T-helper 2 cell (primary cell): ENCODE data around the gene CHP2.
"Not testable (repeated sequence)": the region's sequence is repeated elsewhere in the genome, so short reads cannot be mapped to it uniquely, and the experiment has no call there.

ENCODE experiments used
- DNase-seq, 5 experiments: peaks; one replicate each; pipeline versions ENCODE4 v3.0.0 to v3.0.0-alpha.2; 2012 to 2022

Gene CHP2

DNA sequence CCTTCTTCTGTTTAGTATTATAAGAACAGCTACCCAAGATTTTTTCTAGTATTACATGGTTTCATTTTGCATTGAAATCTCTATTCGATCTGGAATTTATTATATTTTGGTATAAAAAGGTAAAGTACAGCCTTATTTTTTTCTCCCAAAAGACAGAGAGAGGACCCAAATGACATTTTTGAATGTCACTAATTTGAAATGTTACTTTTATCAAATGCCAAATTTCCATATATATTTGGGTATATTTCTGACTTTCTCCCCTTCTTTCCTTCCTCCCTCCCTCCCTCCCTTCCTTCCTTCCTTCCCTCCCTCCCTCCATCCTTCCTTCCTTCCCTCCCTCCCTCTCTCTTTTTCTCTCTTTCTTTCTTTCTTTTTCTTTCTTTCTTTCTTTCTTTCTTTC lies 6.2 kb upstream of the CHP2 start:
- DNase-seq: no peak

DNA sequence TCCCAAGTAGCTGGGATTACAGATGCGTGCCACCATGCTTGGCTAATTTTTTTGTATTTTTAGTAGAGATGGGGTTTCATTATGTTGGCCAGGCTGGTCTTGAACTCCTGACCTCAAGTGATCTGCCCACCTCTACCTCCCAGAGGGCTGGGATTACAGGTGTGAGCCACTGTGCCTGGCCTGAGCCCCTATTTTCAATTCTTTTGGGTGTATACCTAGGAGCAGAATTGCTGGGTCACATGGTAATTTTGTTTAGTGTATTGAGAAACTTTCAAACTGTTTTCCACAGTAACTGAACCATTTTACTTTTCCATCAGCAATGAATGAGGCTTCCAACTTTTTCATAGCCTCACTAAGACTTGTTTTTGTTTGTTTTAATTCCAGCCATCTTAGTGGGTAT lies 3.8 kb upstream of the CHP2 start:
- DNase-seq: not testable (repeated sequence)

DNA sequence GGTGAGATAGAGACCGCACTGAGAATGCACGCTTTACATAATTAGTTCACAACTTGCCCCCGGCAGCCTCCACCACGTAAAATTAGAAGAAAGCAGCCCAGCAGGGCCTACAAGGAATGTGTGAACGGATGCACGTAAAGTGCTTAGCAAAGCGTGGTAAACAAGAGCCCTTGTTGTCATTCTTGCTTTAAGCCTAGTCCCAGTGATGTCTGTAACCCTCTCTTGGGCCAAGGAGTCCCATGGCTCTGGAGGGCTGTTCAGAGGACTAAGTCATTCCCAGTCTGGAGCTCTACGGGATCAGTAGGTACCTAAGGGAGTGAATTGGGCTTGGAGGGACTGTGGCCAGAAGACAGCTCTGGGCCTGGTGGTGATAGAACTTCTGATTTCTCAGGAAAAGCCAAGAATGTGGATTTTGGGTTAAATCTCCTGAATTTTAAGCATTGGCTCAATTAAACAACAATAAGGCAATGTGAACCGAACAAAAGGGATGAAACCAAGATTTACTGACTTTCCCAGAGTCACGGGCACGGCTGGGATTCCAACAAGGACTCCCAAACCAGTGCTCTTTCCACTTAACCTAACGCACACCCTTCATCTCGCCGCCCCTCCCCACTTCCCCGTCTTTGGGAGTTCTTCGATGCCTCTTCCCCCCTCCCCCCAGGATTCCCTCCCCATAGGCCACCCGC lies 775 bp upstream of the CHP2 start:
- DNase-seq: no peak

DNA sequence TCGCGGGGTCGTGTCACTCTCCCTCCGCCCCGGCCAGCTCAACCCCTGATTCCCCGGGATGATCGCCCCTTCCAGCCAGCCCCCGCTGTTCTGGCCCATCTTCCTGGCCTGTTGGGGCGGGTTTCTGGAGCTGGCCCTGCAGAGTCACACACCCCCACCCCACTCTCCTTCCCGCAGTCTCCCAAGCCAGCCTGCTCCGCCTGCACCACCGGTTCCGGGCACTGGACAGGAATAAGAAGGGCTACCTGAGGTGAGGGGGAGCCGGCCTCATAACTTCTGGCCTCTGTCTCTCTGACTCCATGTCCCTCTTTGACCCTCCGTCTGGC lies 621 bp downstream of the CHP2 start:
- DNase-seq: no peak

DNA sequence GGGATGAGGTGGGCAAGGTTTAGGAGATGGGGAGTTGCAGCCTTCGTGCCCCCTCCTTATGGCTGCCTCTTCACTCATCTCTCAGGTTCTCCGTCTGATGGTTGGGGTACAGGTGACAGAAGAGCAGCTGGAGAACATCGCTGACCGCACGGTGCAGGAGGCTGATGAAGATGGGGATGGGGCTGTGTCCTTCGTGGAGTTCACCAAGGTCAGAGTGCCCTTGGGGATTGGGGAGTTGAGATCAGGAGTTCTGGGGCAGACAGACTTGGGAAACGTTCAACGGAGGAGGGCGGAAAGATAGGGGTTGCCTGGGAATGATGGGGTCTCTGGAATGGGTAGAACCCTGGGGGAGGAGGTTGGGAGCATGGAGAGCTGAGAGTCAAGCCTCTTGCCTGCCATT lies 2.3 kb downstream of the CHP2 start:
- no peak for DNase-seq

DNA sequence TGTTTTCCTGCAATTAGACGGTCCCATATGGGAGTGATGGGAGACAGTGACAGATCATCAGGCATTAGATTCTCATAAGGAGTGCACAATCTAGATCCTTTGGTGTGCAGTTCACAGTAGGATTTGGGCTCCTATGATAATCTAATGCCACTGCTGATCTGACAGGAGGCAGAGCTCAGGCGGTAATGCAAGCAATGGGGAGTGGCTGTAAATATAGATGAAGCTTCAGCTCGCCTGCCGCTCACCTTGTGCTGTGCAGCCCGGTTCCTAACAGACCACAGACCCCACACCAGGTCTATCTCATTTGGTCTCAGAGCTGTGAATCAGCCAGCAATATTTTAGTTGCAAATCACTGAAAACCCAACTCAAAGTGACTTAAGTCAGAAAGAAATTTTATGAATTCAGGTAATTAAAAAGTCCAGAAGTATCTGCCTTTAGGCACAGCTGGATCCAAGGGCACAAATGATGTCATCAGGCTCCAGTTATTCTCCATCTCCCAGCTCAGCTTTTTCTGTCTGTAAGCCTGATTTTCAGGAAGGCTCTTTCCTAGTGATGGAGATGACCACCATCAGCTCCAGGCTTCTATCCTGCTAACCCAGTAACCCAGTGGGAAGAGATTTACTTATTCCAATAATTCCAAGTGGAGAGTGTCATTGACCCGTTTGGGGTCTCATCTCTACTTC lies 3.3 kb downstream of the CHP2 start:
- DNase-seq: no peak

DNA sequence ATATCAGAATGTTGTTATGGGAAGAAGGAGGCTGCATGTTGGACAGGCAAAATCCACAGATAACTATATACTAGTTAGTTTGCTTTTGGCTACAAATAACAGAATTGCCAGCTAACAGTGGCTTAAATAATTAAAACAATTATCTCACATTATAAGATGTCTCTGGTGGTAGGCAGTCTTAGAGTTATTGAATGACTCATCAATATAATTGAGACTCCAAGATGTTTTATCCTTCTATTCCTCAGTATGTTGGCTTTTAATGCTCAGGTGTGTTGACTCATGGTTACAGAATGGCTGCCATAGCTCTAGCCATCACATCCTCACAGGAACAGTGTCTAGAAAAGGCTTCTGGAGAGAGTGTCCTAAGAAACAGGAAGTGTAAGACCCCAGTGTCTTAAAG lies 11.1 kb downstream of the CHP2 start:
- no peak for DNase-seq

DNA sequence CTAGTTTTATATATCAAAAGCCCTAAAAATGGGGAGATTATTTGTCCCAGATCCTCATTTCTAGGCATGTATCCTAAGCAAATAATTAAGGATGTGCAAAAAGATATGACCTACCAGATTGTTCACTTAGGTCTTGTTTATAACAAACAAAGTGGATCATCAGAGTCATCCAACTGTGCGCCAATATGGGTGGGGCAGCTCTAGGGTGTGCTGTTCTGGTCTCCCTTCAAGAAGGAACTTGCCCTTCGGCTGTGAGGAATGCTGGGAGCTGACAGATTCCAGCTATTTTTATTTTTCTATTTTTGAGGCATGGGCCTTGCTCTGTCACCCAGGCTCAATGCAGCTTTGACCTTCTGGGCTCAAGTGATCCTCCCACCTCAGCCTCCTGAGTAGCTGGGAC lies 13.8 kb downstream of the CHP2 start:
- no peak for DNase-seq

DNA sequence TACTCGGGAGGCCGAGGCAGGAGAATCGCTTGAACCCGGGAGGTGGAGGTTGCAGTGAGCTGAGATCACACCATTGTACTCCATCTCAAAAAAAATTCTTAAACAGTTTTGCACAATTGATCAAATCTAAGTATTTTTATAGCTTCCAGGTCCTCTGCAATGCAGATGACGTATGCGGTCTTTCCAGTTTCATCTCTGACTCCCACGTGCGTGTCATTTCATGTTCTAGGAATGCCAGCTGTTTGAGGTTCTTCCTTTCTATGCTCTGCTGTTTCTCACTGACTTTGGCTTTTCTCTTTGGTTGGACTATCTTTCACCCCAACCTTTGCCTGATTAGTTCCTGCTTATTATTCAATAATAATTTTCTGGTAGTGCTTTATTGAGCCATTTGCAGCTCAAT lies 16.2 kb downstream of the CHP2 start:
- no peak for DNase-seq

DNA sequence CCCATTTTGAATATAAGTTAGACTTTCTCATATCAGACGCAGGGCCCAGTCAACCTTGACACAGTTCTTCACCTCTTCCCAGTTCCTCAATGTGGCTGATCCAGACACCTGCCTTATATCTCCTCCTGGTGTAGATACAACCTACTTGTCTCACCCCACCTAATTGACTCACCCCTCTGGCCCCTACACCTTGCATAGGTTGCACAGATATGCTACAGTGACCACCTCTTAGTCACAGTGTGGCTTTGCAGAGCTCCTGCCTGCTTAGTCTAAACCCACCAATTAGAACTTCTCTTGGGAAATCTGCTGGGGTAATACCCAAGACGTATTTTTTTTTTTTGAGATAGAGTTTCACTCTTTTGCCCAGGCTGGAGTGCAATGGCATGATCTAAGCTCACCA lies 16.8 kb downstream of the CHP2 start:
- DNase-seq: no peak

DNA sequence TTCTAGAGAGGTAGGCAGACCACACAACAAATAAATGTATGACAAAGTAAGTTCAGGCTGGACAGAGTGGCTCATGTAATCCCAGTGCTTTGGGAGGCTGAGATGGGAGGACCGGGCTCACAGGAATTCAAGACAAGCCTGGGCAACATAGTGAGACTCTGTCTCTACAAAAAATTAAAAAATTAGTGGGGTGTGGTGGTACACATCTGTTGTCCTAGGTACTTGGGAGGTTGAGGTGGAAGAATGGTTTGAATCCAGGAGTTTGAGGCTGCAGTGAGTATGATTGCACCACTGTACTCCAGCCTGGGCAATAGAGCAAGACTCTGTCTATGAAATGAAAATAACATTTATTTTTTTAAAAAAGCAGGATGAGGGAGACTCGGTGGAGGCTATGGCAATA lies 18.5 kb downstream of the CHP2 start:
- no peak for DNase-seq

DNA sequence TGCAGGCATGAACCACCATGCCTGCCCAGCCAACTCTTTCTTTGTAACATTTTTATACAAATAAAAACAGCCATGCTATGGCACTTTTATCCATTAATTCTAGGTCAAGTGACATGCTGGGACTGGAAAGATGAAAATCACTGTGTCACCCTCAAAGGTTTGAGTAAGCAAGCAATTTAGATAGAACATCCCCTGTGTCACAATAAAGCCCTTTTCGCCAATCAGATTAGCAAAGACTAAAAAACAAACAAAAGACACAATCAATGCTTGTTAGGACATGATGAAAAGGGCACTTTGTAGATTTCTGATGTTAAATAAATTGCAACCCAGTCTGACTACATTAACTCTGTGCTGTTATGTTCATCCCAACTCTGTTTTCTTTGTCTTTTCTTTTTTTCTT lies 26.4 kb downstream of the CHP2 start:
- no peak for DNase-seq

DNA sequence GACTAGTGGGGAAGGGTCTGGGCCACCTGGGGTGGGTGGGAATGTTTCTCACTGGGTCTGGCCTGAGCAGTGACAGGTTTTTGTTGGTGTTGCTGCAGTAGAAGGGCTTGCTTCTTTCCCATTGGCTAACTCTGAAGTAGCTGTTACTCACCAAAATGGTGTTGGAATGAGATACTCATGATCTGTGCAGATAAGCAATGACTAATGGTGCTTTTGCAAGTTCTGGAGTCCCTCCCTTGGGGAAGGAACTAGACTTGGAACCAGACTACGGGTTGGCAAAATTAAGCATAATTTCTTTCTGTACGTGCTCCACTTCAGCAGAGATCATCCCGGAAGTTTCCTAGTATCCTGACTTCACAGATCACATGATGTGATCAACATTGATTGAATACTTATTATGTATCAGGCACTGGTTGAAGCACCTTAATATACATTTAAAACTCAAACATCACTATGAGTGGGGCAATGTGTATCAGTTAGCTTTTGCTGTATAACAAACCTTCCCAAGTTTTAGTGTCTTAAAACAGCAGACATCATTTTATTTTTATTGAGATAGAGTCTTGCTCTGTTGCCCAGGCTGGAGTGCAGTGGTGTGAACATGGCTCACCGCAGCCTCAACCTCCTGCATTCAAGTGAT lies 30.1 kb downstream of the CHP2 start:
- no peak for DNase-seq

DNA sequence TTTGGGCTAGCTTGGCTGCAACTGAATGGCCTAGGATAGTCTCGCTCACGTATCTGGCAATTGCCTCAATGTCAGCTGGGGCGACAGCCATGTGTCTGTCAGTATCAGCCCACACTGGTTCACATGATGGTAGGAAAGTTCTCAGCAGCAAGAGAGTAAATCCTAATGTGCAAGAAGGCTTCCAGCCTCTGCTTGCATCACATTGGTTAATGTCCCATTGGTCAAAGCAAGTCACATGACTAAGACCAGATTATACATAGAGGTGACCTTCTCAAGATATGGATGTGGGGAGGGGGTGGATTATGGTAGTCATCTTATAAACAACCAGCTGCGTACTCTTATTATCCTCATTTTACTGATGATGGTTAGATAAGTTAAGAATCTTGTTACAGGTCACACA lies 31.0 kb downstream of the CHP2 start:
- no peak for DNase-seq

DNA sequence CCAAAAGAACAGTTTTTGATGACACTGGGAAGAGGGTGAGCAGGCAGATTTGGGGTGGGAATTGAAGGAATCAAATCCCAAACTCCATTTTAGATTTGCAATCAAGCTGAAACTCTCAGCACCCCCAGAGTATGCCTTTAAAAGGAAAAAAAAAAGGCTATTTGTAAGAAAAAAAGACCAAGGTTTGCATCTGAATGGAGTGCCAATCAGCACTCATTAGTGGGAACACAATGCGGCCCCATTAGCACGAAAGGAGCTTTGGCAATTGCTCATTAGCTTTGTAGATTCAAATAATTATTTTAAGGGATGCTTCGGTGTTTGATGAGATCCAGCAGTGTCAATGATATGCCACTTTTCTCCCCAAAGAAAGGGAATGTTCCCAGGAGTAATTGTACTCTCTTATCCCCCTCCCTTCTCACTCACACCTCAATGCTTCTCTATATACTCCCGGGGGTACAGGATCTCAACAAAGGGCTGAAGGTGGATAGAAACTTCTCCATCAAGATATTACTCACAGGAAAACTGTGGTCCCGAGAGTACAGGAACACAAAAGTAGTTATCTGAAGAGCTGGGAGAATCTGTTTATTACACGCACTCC lies 32.2 kb downstream of the CHP2 start:
- no peak for DNase-seq

DNA sequence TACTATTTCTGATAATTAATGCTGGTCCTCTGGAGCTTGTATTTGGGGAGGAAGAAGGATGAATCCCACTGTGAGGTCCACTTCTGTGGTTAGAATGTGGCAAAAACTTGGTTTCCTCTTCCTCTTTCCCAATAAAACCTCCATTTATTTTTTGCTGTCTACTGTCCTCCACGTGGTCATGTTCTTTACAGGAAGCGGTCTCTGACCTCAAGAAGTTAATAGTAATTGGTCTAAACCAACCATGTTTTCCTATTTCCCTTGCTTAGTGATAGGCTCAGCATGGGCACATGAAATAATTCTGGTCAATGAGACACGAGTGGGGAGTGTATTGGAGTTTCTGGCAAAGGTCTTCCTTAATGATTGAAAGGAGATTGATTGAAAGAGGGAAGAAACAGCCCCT lies 33.9 kb downstream of the CHP2 start:
- no peak for DNase-seq

DNA sequence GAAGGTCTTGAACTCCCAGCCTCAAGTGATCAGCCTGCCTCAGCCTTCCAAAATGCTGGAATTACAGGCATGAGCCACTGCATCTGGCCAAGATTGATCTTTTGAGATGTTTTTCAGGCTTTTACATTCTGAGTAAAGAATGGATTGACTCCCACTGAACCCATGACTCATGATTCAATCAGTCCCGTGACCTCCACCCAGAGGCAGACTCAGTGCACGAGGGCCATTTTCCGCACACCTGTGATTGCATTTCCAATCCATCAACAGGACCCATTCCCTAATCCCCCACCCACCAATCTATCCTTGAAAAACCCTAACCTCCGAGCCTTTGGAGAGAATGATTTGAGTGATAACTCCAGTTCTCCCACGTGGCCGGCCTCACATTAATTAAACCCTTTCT lies 40.6 kb downstream of the CHP2 start:
- DNase-seq: no peak

DNA sequence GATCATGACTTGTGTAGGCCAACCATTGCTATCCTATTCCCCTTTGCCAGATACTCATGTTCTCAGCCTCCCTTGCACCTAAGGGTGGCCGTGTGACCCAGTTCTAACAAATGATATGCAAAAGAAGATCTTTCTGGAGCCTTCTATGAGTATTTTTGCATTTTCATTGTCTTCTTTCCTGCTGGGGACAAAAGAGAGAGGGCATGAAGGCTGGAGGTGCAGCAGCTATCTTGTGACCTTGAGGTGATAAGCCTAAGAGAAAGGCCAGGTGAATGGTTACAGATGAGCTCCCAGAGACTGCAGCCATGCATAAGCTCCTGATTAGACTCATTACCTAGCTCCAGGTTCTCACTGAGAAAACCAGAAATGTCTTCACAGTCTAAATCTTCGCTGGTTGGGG lies 42.1 kb downstream of the CHP2 start:
- DNase-seq: no peak

DNA sequence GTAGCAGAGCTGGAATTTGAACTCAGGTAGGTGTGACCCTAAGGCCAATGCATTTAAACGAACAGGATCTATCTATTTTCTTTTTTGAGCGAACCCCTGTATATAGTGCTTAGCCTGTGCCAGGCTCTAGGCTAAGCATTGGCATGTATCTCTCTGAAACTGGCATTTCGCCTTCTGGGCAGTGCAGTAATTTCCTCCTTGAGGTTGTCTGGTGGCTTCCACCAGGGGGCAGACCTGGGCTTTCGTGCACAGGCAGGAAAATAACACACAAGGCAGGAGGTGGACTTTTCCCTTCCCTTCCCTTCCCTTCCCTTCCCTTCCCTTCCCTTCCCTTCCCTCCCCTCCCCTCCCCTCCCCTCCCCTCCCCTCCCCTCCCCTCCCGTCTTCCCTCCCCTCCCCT lies 46.6 kb downstream of the CHP2 start:
- peak; percentile 48 to 71 (median 63) for DNase-seq

DNA sequence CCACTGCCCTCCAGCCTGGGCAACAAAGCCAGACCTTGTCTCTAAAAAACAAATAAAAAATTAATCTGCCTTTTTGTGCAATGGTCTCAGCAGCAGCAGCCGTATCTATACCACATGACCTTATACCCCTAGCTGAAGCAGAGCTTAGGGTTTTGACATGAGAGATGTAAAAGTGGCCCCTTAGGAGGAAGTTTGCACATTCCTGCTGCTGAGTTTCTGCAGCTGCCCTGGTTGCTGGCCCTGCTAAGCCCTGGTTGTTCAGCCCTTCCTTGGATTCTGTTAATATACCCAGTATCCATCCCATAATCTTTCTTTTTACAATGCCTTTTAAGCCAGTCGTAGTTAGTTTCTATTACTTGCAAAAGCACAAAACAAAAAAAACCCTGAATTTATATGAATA lies 48.0 kb downstream of the CHP2 start:
- DNase-seq: no peak

DNA sequence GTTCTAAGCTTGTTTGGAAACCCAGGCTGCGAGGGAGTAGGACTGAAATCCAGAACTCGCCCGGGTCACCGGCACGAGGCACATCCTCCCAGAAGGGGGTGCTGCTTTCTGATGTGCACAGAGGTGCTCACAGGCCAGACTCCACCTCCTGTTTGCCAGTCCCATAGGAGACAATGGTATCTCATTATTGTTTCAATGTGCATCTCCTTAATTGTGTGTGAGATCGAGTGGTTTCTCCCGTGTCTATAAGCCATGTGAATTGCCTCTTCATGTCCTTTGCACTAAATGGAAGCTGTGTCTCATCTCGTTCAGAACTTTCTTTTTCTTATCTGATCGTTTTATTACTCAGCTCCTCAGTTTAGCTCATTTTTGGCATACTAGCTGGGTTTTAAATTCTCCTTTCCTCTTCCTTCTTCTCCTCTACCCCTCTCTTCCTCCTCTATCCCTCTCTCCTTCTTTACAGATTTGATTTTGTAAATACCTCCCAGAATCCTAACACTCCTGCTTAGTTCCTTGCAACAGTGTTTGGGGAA lies 48.8 kb downstream of the CHP2 start:
- DNase-seq: peak; percentile 17 to 70 (median 41)

DNA sequence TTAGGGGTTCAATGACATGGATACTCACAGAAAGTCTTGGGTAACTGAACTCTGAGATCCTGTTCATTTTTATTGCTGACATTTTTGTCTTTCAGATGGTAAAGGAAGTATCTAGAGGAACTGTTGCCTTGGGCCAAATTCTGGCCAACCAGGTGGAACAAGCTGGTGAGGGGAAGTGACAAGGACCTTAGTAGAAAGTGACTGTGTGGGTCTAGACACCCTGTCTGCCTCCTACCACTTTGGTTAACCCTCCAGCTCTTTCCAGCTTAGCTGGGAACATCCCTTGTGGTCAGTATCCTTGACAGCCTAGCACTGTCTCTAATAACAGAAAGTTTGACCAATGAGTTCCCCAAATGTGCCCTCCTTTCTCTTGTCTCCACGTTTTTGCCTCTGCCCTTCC lies 52.2 kb downstream of the CHP2 start:
- no peak for DNase-seq
